HepG2 (cell line): ENCODE data around the gene FSIP1. TPM values are rescaled to one million over a fixed set of nuclear protein-coding genes. Genes with fewer than 3 reads are reported as not detected.

Experiments
- ATAC-seq: fragments of 200-7000 bp; cut with Tn5 transposase; 3 replicates; pipeline ENCODE4 v1.9.1; 2020; ENCODE audit warnings: mild to moderate bottlenecking, moderate library complexity
- BruUV-seq: library from RNA; stranded (reverse); fragments of 400-500 nt; replicated peaks from 2 replicates; lab custom pipeline; 2021; lab: Mats Ljungman, UMichigan
- CTCF ChIA-PET: fragments of 300-600 bp; formaldehyde crosslinking; extraction: SDS; loops from one replicate; lab custom pipeline; 2021; ENCODE audit warnings: low total read pairs, inconsistent platforms, low intra/inter-chr PET ratio; lab: Yijun Ruan, JAX
- POLR2A ChIA-PET: fragments of 350-600 bp; sonication (Branson Sonifier 250); formaldehyde crosslinking; loops from one replicate; lab custom pipeline; 2020; ENCODE audit warnings: antibody characterized with exemption, inconsistent platforms; lab: Yijun Ruan, JAX
- DNase-seq: peaks from one replicate; pipeline ENCODE4 v3.0.0-alpha.2; 2015; ENCODE audit warnings: low spot score
- FAIRE-seq: peaks from 3 replicates; lab custom pipeline; 2011; peaks lifted over from hg19 to GRCh38; lab: Jason Lieb, UNC
- H2AFZ ChIP-seq: one replicate; pipeline ENCODE4 v1.6.1; 2011; ENCODE audit warnings: low read length, inconsistent platforms
- H3K27ac ChIP-seq: fragments of 300-600 bp; 3 replicates; pipeline ENCODE4 v1.8.0; 2011; ENCODE audit warnings: mixed run types, mild to moderate bottlenecking, mixed read lengths, low read length, inconsistent platforms; ENCODE audit not compliant: insufficient read depth; ENCODE audit errors: extremely low read length
- H3K27me3 ChIP-seq, 2 experiments: fragments of 200-600 bp in 1 of 2; 2 replicates in 1 of 2; 3 replicates in 1 of 2; pipeline versions ENCODE4 v1.6.0 to v1.8.0; 2011; ENCODE audit warnings: low read length in 2 of 2, mild to moderate bottlenecking in 2 of 2, moderate library complexity in 2 of 2, inconsistent platforms in 1 of 2; ENCODE audit not compliant: insufficient read depth in 2 of 2, control insufficient read depth in 1 of 2
- H3K36me3 ChIP-seq, 2 experiments: fragments of 200-600 bp in 1 of 2; replicated peaks in 1 of 2; 2 replicates in 1 of 2; 3 replicates in 1 of 2; pipeline versions ENCODE4 v1.5.1 to v1.8.0; 2011; ENCODE audit warnings: low read length in 2 of 2, inconsistent platforms in 1 of 2; ENCODE audit not compliant: insufficient read depth in 2 of 2, control insufficient read depth in 1 of 2
- H3K4me1 ChIP-seq: 2 replicates; pipeline ENCODE4 v1.5.1; 2012; ENCODE audit warnings: low read length, inconsistent platforms; ENCODE audit not compliant: insufficient read depth
- H3K4me2 ChIP-seq: 2 replicates; pipeline ENCODE4 v1.6.0; 2011; ENCODE audit warnings: low read depth, low read length, inconsistent platforms
- H3K4me3 ChIP-seq, 3 experiments: fragments of 200-600 bp in 1 of 3; sonication (generic), shearing (Covaris generic) in 1 of 3; replicated peaks in 1 of 3; 2 replicates each; pipeline ENCODE4 v1.5.1; 2011 to 2016; ENCODE audit warnings: low read length in 3 of 3, inconsistent platforms in 2 of 3, low read depth in 2 of 3, mild to moderate bottlenecking in 2 of 3, control low read depth in 1 of 3, mixed read lengths in 1 of 3; ENCODE audit not compliant: insufficient read depth in 1 of 3
- H3K79me2 ChIP-seq: one replicate; pipeline ENCODE4 v1.6.1; 2011; ENCODE audit warnings: low read length, inconsistent platforms; ENCODE audit not compliant: insufficient read depth
- H3K9ac ChIP-seq: 2 replicates; pipeline ENCODE4 v1.6.0; 2011; ENCODE audit warnings: mild to moderate bottlenecking, low read depth, low read length, inconsistent platforms; ENCODE audit not compliant: insufficient read depth
- H3K9me3 ChIP-seq: 2 replicates; pipeline ENCODE4 v1.5.1; 2012; ENCODE audit warnings: mild to moderate bottlenecking, low read length
- H4K20me1 ChIP-seq: 2 replicates; pipeline ENCODE4 v1.6.0; 2011; ENCODE audit warnings: inconsistent platforms, mild to moderate bottlenecking, low read length, moderate library complexity; ENCODE audit not compliant: insufficient read depth
- GATAD2A ChIP-seq: IDR thresholded peaks from 2 replicates; pipeline ENCODE4 v1.6.1; 2016
- ISX ChIP-seq: sonication (generic); formaldehyde crosslinking; conservative IDR thresholded peaks from 2 replicates; pipeline ENCODE4 v1.5.0; 2020; ENCODE audit warnings: missing genetic modification reagents
- MLLT10 ChIP-seq: sonication (generic); formaldehyde crosslinking; IDR thresholded peaks from 2 replicates; pipeline ENCODE4 v1.4.0; 2020; ENCODE audit warnings: missing genetic modification reagents
- PHF20 ChIP-seq: sonication (generic); formaldehyde crosslinking; IDR thresholded peaks from 2 replicates; pipeline ENCODE4 v1.5.0; 2020; ENCODE audit warnings: mild to moderate bottlenecking, missing genetic modification reagents
- PHF5A ChIP-seq: IDR thresholded peaks from one replicate; pipeline ENCODE4 v1.6.1; 2018; ENCODE audit warnings: low read depth, missing genetic modification reagents; ENCODE audit not compliant: unreplicated experiment
- ZNF850 ChIP-seq: sonication (generic); formaldehyde crosslinking; conservative IDR thresholded peaks from 2 replicates; pipeline ENCODE4 v1.9.0; 2021; ENCODE audit warnings: mild to moderate bottlenecking, missing genetic modification reagents
- WGBS: methylation state at CpG from one replicate; pipeline ENCODE4 v1.1.6; 2017; ENCODE audit warnings: low lambda C conversion rate; 5-methylcytosine and 5-hydroxymethylcytosine counted together
- in situ Hi-C: cut with HindIII; loops from 2 replicates; pipeline ENCODE4 v1.10.0; 2017; ENCODE audit warnings: low pct_unique_long_range_greater_than_20kb; ENCODE audit not compliant: extremely low pct_ligation_motif_present
- intact Hi-C: fragments of 100-400 bp; cut with micrococcal nuclease; formaldehyde crosslinking; loops from one replicate; pipeline ENCODE4 v1.10.0; 2022; ENCODE audit not compliant: unreplicated experiment
- polyA plus RNA-seq, 8 experiments: library from polyadenylated mRNA; depleted of rRNA in 3 of 8; stranded (reverse) in 7 of 8; unstranded in 1 of 8; fragments of >200 nt; fragmentation: Illumina TruSeq in 4 of 8; extraction: Trizol in 4 of 8; gene quantifications; 2 replicates each; pipeline versions ENCODE4 v1.2.1 to v1.2.3, GENCODE V29; 2011 to 2016; ENCODE audit warnings: low read depth in 4 of 8, missing spikeins in 1 of 8, mixed read lengths in 1 of 8; ENCODE audit not compliant: insufficient read depth in 1 of 8
- total RNA-seq, 5 experiments: library from RNA; depleted of rRNA; stranded (reverse); fragments of >200 nt; fragmentation: Illumina TruSeq; extraction: Trizol; gene quantifications; 2 replicates each; pipeline ENCODE4 v1.2.3, GENCODE V29; 2016; ENCODE audit warnings: low read depth in 1 of 5
- TF ChIP-seq, protein P1 (sequence below): sonication (generic); formaldehyde crosslinking; IDR thresholded peaks from 2 replicates; pipeline ENCODE4 v1.4.0; 2020; ENCODE audit warnings: missing genetic modification reagents, borderline replicate concordance

Gene FSIP1
- total and polyA plus RNA-seq, 2 of the 13 experiments (the other 11 are each of a cell fraction or from before 2014, with no cell fraction given), result 0.18 TPM; not detected in 1

DNA sequence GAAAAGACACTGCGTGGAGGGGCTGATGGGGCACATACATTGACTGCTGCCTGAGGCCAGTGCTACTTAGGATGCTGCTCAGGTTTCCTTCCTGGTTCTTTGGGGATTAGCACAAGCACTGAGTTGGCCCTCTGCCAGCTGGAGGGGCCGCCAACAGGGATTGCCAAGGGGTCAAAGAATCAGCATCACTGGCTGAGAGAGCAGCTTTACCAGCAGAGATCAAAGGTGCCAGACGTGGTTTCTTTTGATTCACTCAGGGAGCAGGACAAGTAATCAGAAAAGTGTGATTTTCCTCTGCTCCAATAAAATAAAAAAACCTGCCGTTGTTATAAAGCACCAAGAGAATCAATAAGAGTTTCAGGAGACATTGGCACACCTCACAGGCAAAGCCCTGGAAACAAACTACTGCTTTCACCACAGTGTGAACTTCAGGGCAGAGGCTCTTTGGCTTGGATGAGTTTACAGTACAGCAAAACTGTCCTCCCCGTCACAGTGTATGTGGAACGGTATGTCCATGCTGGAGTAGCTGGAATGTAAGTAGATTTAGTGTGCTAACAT is 45.8 kb upstream of the FSIP1 start:
- POLR2A ChIA-PET, result no interaction called here
- CTCF ChIA-PET, result no interaction called here

More for the DNA sequence above, 45.8 kb upstream of the FSIP1 start:
- Histone ChIP-seq H3K27ac (no peak overlapping the region), H3K27me3 (peaks cover 0 to 1% of the 10 kb centered on the region in 2 experiments; a peak in 1 of 5 replicates), H3K4me1 (no peaks in the 10 kb centered on the region), H3K4me3 (no peak overlapping the region), H4K20me1 (no peaks in the 10 kb centered on the region), H2AFZ (no peak overlapping the region), H3K36me3 (no peaks in the 10 kb centered on the region), H3K9ac (no peak overlapping the region), H3K79me2 (no peaks in the 10 kb centered on the region), H3K4me2 (no peak overlapping the region), H3K9me3 (no peaks in the 10 kb centered on the region)
- BruUV-seq, result no TSS peak
- no peak for DNase-seq
- WGBS, result 23% methylated on average over 5 of the region's 6 CpGs
- intact Hi-C loops, result no loop called here
- no peak for FAIRE-seq
- no peak for ATAC-seq
- TF ChIP-seq ZNF850 (0 out of 2 replicates have a peak, but pooled peaks have one; percentile 64), PHF20 (no peak), ISX (CRISPR knock-in tag) (no peak), MLLT10 (CRISPR knock-in tag) (no peak), GATAD2A (no peak), PHF5A (no peak)
- TF ChIP-seq, protein P1, sequence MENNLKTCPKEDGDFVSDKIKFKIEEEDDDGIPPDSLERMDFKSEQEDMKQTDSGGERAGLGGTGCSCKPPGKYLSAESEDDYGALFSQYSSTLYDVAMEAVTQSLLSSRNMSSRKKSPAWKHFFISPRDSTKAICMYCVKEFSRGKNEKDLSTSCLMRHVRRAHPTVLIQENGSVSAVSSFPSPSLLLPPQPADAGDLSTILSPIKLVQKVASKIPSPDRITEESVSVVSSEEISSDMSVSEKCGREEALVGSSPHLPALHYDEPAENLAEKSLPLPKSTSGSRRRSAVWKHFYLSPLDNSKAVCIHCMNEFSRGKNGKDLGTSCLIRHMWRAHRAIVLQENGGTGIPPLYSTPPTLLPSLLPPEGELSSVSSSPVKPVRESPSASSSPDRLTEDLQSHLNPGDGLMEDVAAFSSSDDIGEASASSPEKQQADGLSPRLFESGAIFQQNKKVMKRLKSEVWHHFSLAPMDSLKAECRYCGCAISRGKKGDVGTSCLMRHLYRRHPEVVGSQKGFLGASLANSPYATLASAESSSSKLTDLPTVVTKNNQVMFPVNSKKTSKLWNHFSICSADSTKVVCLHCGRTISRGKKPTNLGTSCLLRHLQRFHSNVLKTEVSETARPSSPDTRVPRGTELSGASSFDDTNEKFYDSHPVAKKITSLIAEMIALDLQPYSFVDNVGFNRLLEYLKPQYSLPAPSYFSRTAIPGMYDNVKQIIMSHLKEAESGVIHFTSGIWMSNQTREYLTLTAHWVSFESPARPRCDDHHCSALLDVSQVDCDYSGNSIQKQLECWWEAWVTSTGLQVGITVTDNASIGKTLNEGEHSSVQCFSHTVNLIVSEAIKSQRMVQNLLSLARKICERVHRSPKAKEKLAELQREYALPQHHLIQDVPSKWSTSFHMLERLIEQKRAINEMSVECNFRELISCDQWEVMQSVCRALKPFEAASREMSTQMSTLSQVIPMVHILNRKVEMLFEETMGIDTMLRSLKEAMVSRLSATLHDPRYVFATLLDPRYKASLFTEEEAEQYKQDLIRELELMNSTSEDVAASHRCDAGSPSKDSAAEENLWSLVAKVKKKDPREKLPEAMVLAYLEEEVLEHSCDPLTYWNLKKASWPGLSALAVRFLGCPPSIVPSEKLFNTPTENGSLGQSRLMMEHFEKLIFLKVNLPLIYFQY (CRISPR knock-in tag), result no peak
- in situ Hi-C loops, result no loop called here
